DMS79 (cell line): ENCODE data around the gene TMEM182.

Experiments
- DNase-seq: peaks from one replicate; lab custom pipeline; 2025; lab: John Stamatoyannopoulos, UW

Gene TMEM182

DNA sequence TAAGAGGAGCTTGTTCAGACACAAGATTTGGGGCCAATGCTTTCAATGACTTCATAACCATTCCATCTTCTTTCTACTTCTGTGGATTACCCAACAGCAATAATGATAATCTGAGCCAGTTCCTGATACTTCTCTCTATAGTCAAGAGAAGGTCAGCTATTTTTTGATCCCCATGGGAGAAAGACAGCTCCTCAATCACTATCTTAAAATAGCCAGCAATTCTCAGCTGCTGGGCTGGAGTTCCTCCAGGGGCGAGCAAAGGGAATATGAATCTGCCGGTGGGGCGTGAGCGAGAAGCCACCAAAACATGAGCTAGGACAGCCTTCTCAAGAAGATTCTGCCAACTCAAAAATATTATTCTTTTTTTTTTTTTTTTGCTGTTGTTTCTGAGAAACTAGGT lies at the start of gene TMEM182:
Gene TMEM182 (plus strand): TSS at position 269 of the 400 bp plus-strand sequence. CDS start 187 bp downstream, outside the sequence.
- DNase-seq, result no peak

DNA sequence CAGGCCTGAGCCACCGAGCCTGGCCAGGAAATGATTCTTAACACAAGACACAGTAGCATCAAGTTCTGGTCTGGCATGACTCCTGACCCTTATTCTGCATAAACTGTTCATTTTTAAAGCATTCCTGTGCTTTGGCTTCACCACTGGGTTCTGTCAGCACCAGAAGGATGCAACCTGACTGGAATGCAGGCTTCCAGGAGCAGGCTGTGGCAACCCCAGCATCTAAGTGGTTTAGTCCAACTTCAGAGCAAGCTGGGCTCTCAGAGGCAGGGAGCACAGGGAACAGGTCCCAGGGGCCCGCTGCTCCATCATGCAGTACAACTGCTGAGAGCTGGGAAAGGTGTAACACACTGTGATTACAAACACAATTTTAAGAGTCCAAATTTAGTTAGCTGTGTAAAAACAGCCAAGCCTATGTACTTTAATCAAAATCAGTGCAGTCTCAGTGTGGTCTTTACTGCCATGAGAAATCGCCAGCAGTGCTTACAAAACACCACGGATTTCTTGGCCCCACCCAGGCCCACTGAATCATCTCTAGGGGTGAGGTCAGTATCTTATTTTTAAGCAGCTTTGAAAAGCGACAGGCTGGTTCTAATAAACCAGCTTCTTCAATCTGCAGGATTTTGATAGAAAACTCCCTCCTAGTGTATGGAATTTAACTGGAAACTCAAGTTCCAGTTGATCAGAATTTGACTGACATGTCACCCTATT lies 44.4 kb upstream of the TMEM182 start:
- DNase-seq, result no peak

- no peak for DNase-seq
These were observed 43.2 kb upstream of the TMEM182 start for GRCh38 chr2:102718387-102719316.

GRCh38 chr2:102724016-102724490 lies 37.8 kb upstream of the TMEM182 start:
- no peak for DNase-seq

- no peak for DNase-seq
These were observed 37.3 kb upstream of the TMEM182 start for GRCh38 chr2:102724553-102724952.

DNA sequence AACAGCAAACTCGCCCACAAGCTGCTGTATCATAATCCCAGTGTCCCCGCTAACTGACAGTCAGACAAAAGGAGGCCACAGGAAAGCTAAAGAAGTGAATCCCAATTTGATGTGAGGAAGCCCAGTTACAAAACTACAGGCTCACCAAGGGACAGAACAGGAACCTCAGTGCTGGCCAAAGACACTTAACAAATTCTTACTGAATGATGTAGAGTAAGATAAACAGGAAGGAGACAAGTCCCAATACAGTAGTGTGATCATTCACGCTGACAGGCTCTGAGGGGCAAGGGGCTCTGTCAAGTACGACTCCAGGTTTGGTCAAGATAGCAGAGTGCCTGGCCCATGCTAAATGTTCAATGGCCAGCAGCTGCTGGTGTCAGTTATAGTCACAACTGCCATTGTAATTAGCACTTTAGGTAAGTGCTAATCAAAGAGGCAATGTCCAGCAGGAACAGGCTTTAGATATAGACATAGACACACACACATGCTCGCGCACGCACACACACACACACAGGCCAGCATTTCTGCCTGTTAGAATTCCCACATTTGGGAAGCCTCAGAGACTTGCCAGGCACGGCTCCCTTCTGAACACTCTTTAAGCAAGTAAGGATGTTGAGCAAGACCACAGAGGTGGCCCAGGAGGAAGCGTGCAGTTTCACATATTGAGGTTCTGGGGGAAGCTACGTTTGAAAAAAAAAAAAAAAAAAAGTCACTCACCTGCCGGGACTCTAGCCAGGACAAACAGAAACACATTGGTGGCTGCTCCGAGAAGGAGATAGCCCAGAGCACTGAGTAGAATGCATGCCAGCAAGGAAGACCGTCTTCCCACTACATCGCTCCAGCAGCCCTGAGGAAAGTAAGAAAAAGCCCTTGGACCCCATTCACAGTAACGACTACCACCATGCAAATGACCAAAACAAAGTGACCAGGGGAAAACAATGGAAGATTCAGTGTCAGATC lies 35.4 kb upstream of the TMEM182 start:
- DNase-seq, result no peak

DNA sequence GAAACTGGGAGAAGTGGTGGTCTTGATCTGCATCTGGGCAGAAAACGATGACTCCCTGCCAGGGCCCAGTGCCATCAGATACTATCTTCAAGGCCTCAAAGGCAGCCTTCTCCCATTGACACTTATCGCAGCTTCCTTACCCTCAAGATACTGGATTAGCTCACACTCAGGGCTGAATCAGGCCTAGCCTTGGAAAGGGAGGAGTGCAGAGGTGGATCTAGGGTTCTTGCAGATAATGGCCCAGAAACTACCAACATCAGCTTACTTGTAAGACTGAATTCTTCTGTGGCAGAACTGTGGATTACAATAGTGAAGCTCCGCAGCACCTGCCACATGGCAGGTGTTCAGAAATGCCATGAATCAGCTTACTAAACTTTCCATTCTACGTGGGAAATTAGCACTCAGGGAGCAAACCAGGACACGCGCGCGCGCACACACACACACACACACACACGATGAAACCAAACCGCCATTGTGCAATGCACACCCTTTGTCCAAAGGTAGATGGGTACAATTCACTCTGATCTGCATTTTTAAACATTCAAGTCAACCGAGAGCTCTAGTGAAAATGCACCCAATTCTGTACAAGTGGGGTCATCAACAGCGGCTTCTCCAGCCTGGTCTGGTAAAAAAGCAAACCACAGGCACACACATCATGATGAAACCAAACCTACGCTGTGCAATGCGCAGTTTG lies 26.3 kb upstream of the TMEM182 start:
- DNase-seq, result peak; percentile 16

GRCh38 chr2:102736110-102736409 lies 25.8 kb upstream of the TMEM182 start:
- no peak for DNase-seq

- peak; percentile 67 for DNase-seq
These were observed 25.1 kb upstream of the TMEM182 start for GRCh38 chr2:102736410-102737409.

DNA sequence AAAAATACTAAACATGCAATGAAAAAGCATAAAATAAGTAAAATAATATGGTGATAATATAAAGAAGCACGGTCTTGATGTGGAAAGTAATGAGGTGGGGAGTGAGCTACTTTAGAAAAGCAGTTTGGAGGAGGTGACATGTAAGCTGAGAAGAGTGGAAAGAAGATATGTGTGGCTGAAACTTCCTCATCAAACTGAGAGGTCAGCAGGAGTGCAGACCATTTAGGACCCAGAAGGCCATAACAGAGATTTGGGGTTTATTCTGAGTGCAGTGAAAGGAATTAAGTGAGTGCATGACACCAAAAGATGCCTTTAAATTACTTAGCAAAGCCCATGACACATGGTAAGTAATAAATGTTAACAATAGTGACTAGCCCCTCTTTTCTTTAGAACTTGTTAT lies 24.4 kb upstream of the TMEM182 start:
- DNase-seq, result no peak

DNA sequence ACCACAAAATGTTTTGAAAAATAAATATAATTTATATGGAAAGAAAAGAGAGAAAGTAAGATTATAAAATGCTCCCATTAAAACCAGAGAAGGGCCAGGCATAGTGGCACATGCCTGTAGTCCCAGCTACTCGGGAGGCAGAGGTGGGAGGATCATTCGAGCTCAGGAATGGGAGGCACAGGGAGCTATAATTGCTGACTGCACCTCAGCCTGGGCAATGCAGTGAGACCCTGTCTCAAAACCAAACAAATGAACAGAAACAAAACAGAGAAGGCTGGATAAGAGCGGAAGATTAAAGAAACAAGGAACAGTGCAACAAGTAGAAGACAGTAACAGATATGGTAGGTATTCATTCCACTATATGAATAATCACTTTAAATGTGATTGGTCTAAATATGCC lies 18.6 kb upstream of the TMEM182 start:
- no peak for DNase-seq

DNA sequence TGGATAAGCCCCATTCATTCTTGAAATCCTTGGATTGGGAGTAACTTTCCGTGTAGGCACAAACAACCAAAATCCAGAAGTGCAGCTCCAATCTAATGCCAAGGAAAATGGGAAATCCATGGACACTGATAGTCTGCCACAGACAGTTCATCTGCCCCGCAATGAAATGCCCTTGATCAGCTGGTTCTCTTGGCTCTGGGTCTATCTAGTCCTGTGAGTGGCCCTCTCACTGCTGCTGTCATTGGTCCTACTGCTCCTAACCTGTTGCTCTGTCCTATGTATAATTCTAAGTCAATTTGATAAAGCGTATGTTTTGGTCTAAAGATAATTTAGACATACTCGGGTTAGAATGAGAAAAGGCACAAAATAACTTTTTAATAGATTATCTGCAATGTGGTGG lies 13.7 kb upstream of the TMEM182 start:
- DNase-seq, result no peak

GRCh38 chr2:102749938-102750337 lies 11.9 kb upstream of the TMEM182 start:
- DNase-seq, result no peak

DNA sequence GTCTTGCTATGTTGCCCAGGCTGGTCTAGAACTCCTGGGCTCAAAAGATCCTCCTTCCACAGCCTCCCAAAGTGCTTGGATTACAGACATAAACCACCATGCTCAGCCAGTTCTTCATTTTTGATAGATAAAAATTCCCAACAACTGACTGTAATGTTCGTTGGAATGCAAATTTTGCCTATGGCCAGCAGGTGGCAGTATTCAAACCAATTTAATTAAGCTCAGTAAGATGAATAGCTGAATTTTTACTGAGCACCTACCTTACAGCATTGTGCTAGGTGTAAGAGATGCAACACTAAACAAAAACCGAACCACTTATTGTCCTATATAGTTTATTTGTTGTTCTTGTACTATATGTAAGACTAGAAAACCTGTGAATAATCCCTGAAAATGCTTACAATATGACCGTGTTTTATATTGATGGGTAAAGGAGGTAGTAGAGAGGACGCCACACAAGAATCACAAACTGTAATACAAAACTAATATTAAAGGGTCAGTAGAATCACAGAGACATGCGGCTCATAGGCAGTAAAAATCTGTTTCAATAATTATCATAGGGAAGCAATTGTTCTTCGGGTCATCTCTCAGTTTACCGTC lies 8.2 kb upstream of the TMEM182 start:
- peak; percentile 7 for DNase-seq

- no peak for DNase-seq
These were observed 7.2 kb upstream of the TMEM182 start for GRCh38 chr2:102754456-102755145.

DNA sequence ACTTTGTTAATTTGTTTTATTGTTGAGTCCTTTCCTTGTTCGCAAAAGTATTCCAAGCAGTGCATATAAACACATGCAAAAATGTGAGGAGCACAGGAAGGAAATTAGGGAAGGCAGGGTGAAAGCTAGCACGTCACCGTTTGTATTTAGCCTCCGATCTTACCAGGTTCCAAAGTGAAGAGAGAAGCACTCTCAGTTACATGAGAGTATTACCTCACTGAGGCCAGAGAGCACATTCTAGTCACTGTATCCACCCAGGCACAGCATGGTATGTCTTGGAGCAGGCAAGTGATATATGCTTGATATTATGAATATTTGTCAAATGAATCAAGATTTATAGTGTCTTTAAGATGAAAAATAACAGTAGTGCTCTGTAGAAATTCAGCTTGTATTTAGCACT lies 6.5 kb upstream of the TMEM182 start:
- DNase-seq, result no peak

DNA sequence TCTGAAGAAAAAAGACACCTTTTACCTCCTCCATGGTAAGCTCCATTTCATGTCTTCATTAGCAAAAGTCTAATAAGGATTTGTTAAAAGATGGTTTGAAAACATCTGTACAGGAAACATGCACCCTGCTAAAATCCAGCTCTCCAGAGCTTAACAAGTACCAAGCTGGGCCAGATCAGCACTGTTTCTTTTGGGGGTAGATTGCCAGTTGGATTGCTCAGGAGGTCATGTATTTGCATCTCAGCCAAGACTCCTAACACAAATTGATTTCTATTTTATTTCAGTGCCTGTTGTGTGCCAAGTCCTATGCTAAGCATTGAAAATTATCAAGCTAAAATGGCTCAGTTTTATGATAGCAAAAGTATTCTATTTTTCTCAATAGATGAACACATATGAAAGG lies 3.4 kb upstream of the TMEM182 start:
- no peak for DNase-seq

DNA sequence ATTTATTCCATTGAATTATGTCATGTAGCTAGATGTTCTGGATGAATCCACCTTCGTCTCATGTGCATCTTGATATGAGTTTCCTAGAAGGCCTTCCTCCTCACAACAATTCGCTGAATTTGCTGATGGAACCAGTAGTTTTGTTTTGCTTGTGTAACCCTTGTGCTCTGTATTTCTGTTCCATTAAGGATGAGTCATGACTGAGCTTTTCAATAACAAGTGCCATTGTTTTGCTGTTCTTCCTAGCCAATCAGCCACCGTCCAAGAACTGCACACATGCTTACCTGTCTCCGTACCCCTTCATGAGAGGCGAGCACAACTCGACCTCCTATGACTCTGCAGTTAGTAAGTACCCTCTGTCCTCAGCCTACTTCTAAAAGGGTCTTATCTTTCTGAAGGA lies 2.3 kb downstream of the TMEM182 start:
- DNase-seq, result no peak

GRCh38 chr2:102765061-102765460 lies 3.2 kb downstream of the TMEM182 start:
- no peak for DNase-seq
